Fibroblast of lung (primary cell): Measurements from ENCODE around the gene QPCT.

Experiments
- EZH2 ChIP-seq: IDR thresholded peaks from 2 replicates; pipeline ENCODE4 v1.5.1; 2012; ENCODE audit warnings: low read length, control low read depth, mild to moderate bottlenecking; ENCODE audit errors: missing control alignments
- TF ChIP-seq, protein P1 (sequence below), 2 donors: IDR thresholded peaks in 1 of 2; conservative IDR thresholded peaks in 1 of 2; 1 replicate in 1 of 2; 2 replicates in 1 of 2; pipeline ENCODE4 v1.5.1; 2011 to 2012; ENCODE audit warnings: low read length in 2 of 2, control low read depth in 1 of 2, inconsistent platforms in 1 of 2, low read depth in 1 of 2, mild to moderate bottlenecking in 1 of 2

DNA sequence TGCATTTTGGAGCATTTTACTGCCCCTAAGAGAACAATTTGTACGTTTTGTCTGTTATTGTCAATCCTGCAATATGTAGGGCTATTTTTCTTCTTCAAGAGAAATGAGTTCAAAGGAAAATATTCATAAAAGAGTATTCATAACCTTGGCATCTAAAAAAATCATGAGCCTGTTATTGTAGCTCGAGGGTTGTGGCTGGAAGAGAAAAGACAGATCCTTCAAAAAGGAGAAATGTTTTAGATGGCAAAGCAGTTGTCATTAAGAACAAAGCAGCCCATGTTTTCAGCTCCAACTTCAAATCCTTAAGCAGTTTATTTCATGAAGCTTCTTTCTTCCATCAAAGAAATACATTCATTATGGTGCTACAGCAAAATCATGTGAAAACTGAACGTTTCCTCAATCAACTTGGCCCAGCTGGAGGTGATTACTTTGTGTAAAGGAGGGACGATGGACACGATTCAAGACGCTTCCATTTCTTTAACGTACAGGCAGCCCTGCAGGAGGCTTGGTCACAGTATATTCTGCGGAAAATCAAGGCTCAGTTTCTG lies 31.4 kb downstream of the QPCT start:
- TF ChIP-seq, protein P1, sequence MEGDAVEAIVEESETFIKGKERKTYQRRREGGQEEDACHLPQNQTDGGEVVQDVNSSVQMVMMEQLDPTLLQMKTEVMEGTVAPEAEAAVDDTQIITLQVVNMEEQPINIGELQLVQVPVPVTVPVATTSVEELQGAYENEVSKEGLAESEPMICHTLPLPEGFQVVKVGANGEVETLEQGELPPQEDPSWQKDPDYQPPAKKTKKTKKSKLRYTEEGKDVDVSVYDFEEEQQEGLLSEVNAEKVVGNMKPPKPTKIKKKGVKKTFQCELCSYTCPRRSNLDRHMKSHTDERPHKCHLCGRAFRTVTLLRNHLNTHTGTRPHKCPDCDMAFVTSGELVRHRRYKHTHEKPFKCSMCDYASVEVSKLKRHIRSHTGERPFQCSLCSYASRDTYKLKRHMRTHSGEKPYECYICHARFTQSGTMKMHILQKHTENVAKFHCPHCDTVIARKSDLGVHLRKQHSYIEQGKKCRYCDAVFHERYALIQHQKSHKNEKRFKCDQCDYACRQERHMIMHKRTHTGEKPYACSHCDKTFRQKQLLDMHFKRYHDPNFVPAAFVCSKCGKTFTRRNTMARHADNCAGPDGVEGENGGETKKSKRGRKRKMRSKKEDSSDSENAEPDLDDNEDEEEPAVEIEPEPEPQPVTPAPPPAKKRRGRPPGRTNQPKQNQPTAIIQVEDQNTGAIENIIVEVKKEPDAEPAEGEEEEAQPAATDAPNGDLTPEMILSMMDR (conservative IDR thresholded peaks at IDR 0.05 in 1 of 2, IDR thresholded peaks at IDR 0.05 in 1 of 2; ENCODE audit: low read depth in 1 of 2, low read length in 2 of 2), result no peak
- TF ChIP-seq EZH2, result no peak
